GM12801 (cell line): ENCODE data around the gene RANBP1.

Source experiments
- CTCF ChIP-seq: IDR thresholded peaks from one replicate; pipeline ENCODE4 v1.5.1; 2011; ENCODE audit warnings: control low read depth; ENCODE audit not compliant: insufficient read length; ENCODE audit errors: extremely low read depth

Gene RANBP1

GRCh38 chr22:20129747-20130014 is 13.8 kb downstream of the RANBP1 start:
- TF ChIP-seq CTCF, result no peak

- TF ChIP-seq CTCF, result no peak
Observed at GRCh38 chr22:20130319-20130718, 14.4 kb downstream of the RANBP1 start.

GRCh38 chr22:20130731-20131596 is 15.1 kb downstream of the RANBP1 start:
- TF ChIP-seq CTCF, result no peak

GRCh38 chr22:20131597-20131858 is 15.6 kb downstream of the RANBP1 start, which contains the start of gene ZDHHC8:
TSS of gene ZDHHC8 (plus strand) at chr22:20131804. CDS start at chr22:20131948, 144 bp downstream.
- no peak for TF ChIP-seq CTCF

- no peak for TF ChIP-seq CTCF
Observed at GRCh38 chr22:20131859-20132685, 16.2 kb downstream of the RANBP1 start.

GRCh38 chr22:20132686-20133246 is 16.9 kb downstream of the RANBP1 start:
- TF ChIP-seq CTCF, result no peak

GRCh38 chr22:20133930-20134549 is 18.1 kb downstream of the RANBP1 start:
- no peak for TF ChIP-seq CTCF
